Lower leg skin (tissue), 3 donors: ENCODE data around the gene ESCO1.

Source experiments
- CTCF ChIP-seq, 3 donors: fragments of 450-650 bp; IDR thresholded peaks; one replicate each; pipeline ENCODE4 v1.5.1; 2016; ENCODE audit warnings: antibody characterized with exemption in 3 of 3, mild to moderate bottlenecking in 3 of 3, moderate library complexity in 2 of 3
- POLR2A ChIP-seq, 2 donors: fragments of 450-650 bp; IDR thresholded peaks; one replicate each; pipeline ENCODE4 v1.6.1; 2016 to 2017; ENCODE audit warnings: antibody characterized with exemption in 2 of 2, mild to moderate bottlenecking in 1 of 2, moderate library complexity in 1 of 2

- TF ChIP-seq CTCF (IDR thresholded peaks at IDR 0.05) (no peak), POLR2A (IDR thresholded peaks at IDR 0.05) (no peak)
Observed at GRCh38 chr18:21484851-21485636, 115.5 kb downstream of the ESCO1 start.
